WERI-Rb-1 (cell line): Measurements from ENCODE around the gene KRT75.
"Not testable (repeated sequence)": the region's sequence is repeated elsewhere in the genome, so short reads cannot be mapped to it uniquely, and the experiment has no call there.

Experiments
- DNase-seq: peaks from one replicate; pipeline ENCODE4 v3.0.0-alpha.2; 2020
- H3K27ac ChIP-seq: fragments of 250-450 bp; sonication (Bioruptor Pico); 2 replicates; pipeline ENCODE4 v1.5.1; 2020; ENCODE audit warnings: mild to moderate bottlenecking, moderate library complexity
- H3K27me3 ChIP-seq: fragments of 250-450 bp; sonication (Bioruptor Pico); 2 replicates; pipeline ENCODE4 v1.5.1; 2021; ENCODE audit warnings: mild to moderate bottlenecking, low read depth, moderate library complexity; ENCODE audit not compliant: insufficient read depth, severe bottlenecking
- H3K36me3 ChIP-seq: fragments of 250-450 bp; sonication (Bioruptor Pico); 2 replicates; pipeline ENCODE4 v1.5.1; 2020; ENCODE audit warnings: mild to moderate bottlenecking, moderate library complexity
- H3K4me3 ChIP-seq: 2 replicates; pipeline ENCODE4 v1.5.1; 2011; ENCODE audit warnings: low read depth, mild to moderate bottlenecking, control low read depth, low read length
- H3K9me3 ChIP-seq: fragments of 250-450 bp; sonication (Bioruptor Pico); 2 replicates; pipeline ENCODE4 v1.5.1; 2021; ENCODE audit warnings: mild to moderate bottlenecking, moderate library complexity; ENCODE audit not compliant: severe bottlenecking
- TF ChIP-seq, protein P1 (sequence below): IDR thresholded peaks from 2 replicates; pipeline ENCODE4 v1.5.1; 2011; ENCODE audit warnings: low read depth, mild to moderate bottlenecking, control low read depth, inconsistent platforms, low read length

The KRT75 gene

DNA sequence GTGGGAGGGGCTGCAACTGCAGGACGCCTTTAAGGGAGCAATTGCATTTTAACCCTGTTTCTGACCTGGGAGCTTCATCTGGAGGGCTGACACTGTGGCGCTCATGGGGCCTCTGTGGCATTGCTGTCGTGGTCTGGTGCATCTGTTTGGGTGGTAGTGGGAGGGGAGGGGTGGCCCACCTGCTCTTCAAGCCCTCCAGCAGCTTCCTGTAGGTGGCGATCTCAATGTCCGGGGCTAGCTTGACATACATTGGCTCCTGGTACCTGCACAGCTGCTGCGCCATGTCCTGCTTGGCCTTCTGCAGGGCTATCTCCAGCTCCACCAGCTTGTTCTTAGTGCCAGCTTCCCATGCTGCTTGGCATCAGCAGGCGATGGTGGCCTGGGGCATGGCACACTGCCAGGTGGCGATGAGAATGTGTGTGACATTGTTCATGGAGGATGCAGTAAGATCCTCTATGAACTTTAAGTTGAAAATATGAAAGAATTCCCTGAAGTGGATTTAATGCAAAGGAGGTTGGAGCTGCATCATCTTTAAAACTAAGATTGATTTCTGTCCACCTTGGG, 20.3 kb downstream of the KRT75 start:
- H3K9me3 ChIP-seq = no peaks in the 10 kb centered on the region
- no peak overlapping the region for H3K27ac ChIP-seq
- H3K27me3 ChIP-seq = peaks cover 74% of the 10 kb centered on the region
- H3K4me3 ChIP-seq = no peak overlapping the region
- DNase-seq = no peak
- H3K36me3 ChIP-seq = no peaks in the 10 kb centered on the region
- TF ChIP-seq, protein P1, sequence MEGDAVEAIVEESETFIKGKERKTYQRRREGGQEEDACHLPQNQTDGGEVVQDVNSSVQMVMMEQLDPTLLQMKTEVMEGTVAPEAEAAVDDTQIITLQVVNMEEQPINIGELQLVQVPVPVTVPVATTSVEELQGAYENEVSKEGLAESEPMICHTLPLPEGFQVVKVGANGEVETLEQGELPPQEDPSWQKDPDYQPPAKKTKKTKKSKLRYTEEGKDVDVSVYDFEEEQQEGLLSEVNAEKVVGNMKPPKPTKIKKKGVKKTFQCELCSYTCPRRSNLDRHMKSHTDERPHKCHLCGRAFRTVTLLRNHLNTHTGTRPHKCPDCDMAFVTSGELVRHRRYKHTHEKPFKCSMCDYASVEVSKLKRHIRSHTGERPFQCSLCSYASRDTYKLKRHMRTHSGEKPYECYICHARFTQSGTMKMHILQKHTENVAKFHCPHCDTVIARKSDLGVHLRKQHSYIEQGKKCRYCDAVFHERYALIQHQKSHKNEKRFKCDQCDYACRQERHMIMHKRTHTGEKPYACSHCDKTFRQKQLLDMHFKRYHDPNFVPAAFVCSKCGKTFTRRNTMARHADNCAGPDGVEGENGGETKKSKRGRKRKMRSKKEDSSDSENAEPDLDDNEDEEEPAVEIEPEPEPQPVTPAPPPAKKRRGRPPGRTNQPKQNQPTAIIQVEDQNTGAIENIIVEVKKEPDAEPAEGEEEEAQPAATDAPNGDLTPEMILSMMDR = no peak

DNA sequence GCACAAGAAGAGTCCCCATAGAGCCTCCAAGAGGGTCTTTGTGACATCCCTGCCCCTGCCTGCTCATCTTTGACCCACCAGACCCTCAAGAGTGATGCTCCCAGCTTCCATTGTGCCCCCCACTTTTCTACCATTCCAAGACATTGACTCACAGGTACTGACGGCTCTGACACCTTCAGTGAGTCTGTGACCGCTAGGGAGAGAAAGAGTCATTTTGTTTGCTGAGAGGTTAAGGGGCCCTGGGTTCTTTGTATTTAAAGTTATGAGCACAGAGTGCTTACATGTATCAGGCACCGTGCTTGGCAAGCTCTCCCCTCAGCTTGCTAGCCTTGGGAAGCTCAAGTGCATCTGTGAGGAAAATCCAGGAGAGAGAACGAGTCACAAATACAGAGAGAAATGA, 21.0 kb downstream of the KRT75 start:
- no peak for DNase-seq
- Histone ChIP-seq H3K36me3 (no peaks in the 10 kb centered on the region), H3K27me3 (peaks cover 72% of the 10 kb centered on the region), H3K27ac (no peak overlapping the region), H3K9me3 (no peaks in the 10 kb centered on the region), H3K4me3 (no peak overlapping the region)
- TF ChIP-seq, protein P1 = no peak

DNA sequence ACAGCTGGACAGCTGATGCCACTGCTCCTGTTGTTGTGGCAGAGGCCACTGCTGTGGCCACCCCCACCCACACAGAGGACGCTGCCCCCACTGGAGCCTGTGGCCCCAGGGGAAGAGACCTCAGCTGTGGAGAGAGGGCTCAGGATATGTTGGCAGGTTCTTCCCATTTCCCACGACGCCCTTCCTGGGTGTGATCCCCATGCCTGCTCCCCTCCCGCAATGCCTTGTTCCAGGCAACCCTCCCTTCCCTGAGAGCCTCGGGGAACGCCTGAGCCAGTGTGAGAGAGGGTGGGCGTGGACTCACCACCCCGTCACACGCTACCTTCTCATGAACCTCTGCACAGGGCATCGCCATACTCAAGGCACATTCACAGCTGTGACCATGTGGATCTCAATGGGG, 22.4 kb downstream of the KRT75 start:
- Histone ChIP-seq H3K27me3 (peaks cover 72% of the 10 kb centered on the region), H3K9me3 (no peaks in the 10 kb centered on the region), H3K36me3 (no peaks in the 10 kb centered on the region), H3K4me3 (no peak overlapping the region), H3K27ac (no peak overlapping the region)
- TF ChIP-seq, protein P1 = no peak
- no peak for DNase-seq

DNA sequence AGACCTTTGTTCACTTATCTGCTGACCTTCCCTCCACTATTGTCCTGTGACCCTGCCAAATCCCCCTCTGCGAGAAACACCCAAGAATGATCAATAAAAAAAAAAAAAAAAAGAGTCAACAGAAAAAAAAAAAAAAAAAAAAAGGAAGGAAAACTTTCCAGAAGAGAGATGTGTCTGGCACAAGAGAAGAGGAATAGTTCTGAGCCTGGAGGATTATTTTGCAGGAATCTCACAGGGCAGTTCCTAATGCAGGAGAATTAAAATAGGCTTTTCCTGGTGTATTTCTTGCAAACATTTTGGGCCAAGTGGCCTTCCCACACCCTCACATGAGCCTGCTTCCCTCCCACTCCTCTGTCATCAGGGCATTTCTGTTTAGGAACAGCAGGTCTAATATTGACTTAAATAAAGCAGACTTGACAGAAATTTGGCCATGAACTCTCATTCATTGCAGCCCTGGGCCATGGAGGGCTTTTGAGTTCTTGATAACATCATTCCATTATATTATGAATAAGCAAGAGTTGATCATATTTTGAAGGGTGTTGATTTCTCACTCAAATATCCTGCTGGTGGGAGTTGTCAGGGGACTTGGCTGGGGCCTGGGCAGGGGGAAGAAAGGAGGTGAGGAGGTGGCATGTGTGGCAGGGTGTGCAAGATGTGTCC, 23.5 kb downstream of the KRT75 start:
- not testable (repeated sequence) for H3K4me3 ChIP-seq, H3K27ac ChIP-seq, H3K36me3 ChIP-seq, H3K9me3 ChIP-seq, DNase-seq
- H3K27me3 ChIP-seq = peaks cover 77% of the 10 kb centered on the region

DNA sequence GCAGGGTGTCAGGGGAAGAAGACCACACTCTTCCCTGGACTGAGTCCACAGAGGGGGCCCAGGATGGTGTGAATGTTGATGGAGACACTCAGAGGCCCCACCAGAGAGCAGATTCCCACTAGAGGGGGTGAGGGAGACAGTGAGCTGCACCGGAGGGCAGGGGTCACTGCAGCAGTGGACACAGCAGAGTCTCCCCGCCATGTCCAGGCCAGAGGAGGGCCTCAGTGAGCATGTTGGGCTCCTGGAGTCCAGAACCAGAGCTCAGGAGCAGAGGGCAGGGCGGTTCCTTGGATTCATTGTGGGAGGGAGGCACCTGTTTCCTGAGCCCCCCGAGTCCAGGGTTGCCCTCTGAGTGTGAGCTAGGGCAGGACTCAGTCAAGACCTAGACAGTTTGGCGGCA, 26.3 kb downstream of the KRT75 start:
- no peaks in the 10 kb centered on the region for H3K9me3 ChIP-seq
- H3K27ac ChIP-seq = no peak overlapping the region
- H3K27me3 ChIP-seq = peaks cover 78% of the 10 kb centered on the region
- H3K4me3 ChIP-seq = no peak overlapping the region
- H3K36me3 ChIP-seq = no peaks in the 10 kb centered on the region
- TF ChIP-seq, protein P1 = no peak
- DNase-seq = no peak

DNA sequence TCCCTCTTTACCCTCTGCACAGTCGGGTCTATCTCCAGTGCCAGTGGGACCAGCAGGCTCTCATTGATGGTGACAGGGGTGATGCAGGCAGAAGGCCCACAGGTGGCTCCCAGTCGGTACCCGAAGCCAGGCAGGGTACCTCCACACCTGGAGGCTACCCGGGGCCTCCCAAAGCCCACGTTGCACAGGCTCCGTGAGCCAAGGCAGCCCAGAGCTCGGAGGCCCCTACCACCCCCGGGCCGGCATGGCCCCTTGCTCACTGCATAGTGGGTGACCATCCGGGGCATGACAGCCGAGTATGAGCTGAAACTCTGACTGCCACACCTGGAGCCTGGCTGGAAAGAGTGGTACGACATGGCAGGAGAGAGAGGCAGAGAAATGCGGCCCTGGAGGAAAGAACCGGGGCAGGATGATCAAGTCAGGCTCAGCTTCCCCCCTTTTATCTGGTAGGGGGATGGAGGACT, 28.2 kb downstream of the KRT75 start, which contains the start of gene KRT82:
Gene KRT82 (minus strand): TSS at position 414 of the 464 bp plus-strand sequence. CDS start 58 bp downstream, at position 356.
- TF ChIP-seq, protein P1 = no peak
- no peaks in the 10 kb centered on the region for H3K36me3 ChIP-seq
- no peak within 1 kb of the TSS for H3K4me3 ChIP-seq
- H3K9me3 ChIP-seq = no peaks in the 10 kb centered on the region
- no peak within 1 kb of the TSS for H3K27ac ChIP-seq
- peaks cover 80% of the 10 kb centered on the region for H3K27me3 ChIP-seq
- no peak for DNase-seq
